K562 (cell line): ENCODE results near the gene DDIT3. TPM values are rescaled to one million over a fixed set of nuclear protein-coding genes. Genes with fewer than 3 reads are reported as not detected.

Experiments
- ATAC-seq: fragments of 200-7000 bp; cut with Tn5 transposase; 3 replicates; pipeline ENCODE4 v1.9.1; 2020; ENCODE audit warnings: moderate library complexity
- BruUV-seq: library from RNA; stranded (reverse); fragments of 400-500 nt; replicated peaks from 2 replicates; lab custom pipeline; 2021; lab: Mats Ljungman, UMichigan
- CTCF ChIA-PET: fragments of 300-600 bp; formaldehyde crosslinking; extraction: SDS; loops from one replicate; lab custom pipeline; 2021; ENCODE audit warnings: low intra/inter-chr PET ratio; lab: Yijun Ruan, JAX
- POLR2A ChIA-PET: fragments of 300-600, 350-650 bp; sonication (Branson Sonifier 250); formaldehyde crosslinking; extraction: SDS; loops from one replicate; lab custom pipeline; 2021; ENCODE audit warnings: antibody characterized with exemption, inconsistent platforms; lab: Yijun Ruan, JAX
- DNase-seq, 4 experiments: peaks; one replicate each; pipeline versions ENCODE4 v3.0.0 to v3.0.0-alpha.2; 2011 to 2018; ENCODE audit warnings: low spot score in 3 of 4, mixed read lengths in 3 of 4; ENCODE audit errors: extremely low read depth in 1 of 4
- FAIRE-seq: peaks from 2 replicates; lab custom pipeline; 2011; peaks lifted over from hg19 to GRCh38; lab: Jason Lieb, UNC
- H2AFZ ChIP-seq: 2 replicates; pipeline ENCODE4 v1.6.0; 2011; ENCODE audit warnings: low read depth, low read length, control low read depth, inconsistent platforms
- H3K27ac ChIP-seq: fragments of 200-600 bp; 3 replicates; pipeline ENCODE4 v1.8.0; 2011; ENCODE audit warnings: low read depth, mild to moderate bottlenecking, control low read depth, inconsistent platforms, low read length, moderate library complexity, mixed read lengths; ENCODE audit errors: extremely low read depth
- H3K27me3 ChIP-seq, 2 experiments: fragments of 300-600 bp in 1 of 2; 2 replicates in 1 of 2; 3 replicates in 1 of 2; pipeline versions ENCODE4 v1.6.0 to v1.8.0; 2011; ENCODE audit warnings: inconsistent platforms in 2 of 2, low read length in 2 of 2, mild to moderate bottlenecking in 1 of 2, mixed read lengths in 1 of 2, moderate library complexity in 1 of 2; ENCODE audit not compliant: control insufficient read depth in 2 of 2, insufficient read depth in 2 of 2
- H3K36me3 ChIP-seq: fragments of 300-600 bp; 3 replicates; pipeline ENCODE4 v1.8.0; 2011; ENCODE audit warnings: mild to moderate bottlenecking, low read length, inconsistent platforms; ENCODE audit not compliant: control insufficient read depth, insufficient read depth
- H3K4me1 ChIP-seq, 2 experiments: fragments of 200-600 bp in 1 of 2; replicated peaks in 1 of 2; 2 replicates in 1 of 2; 3 replicates in 1 of 2; pipeline versions ENCODE4 v1.5.1 to v1.8.0; 2011; ENCODE audit warnings: inconsistent platforms in 2 of 2, low read length in 2 of 2, mild to moderate bottlenecking in 1 of 2, mixed read lengths in 1 of 2, moderate library complexity in 1 of 2; ENCODE audit not compliant: control insufficient read depth in 2 of 2, insufficient read depth in 2 of 2
- H3K4me2 ChIP-seq: 2 replicates; pipeline ENCODE4 v1.6.1; 2011; ENCODE audit warnings: low read length, control low read depth, inconsistent platforms, mixed read lengths; ENCODE audit not compliant: insufficient read depth
- H3K4me3 ChIP-seq: fragments of 200-600 bp; sonication (generic), shearing (Covaris generic); 2 replicates; pipeline ENCODE4 v1.5.1; 2016; ENCODE audit warnings: control low read depth, inconsistent platforms
- H3K79me2 ChIP-seq: fragments of 200-600 bp; 3 replicates; pipeline ENCODE4 v1.8.0; 2011; ENCODE audit warnings: low read length, inconsistent platforms; ENCODE audit not compliant: control insufficient read depth, insufficient read depth
- H3K9ac ChIP-seq, 2 experiments: 2 replicates each; pipeline versions ENCODE4 v1.6.0 to v1.6.1; 2011; ENCODE audit warnings: low read depth in 2 of 2, low read length in 2 of 2, control low read depth in 1 of 2, inconsistent platforms in 1 of 2, mild to moderate bottlenecking in 1 of 2, mixed read lengths in 1 of 2; ENCODE audit not compliant: insufficient read depth in 1 of 2
- H3K9me1 ChIP-seq: one replicate; pipeline ENCODE4 v1.6.0; 2011; ENCODE audit warnings: inconsistent platforms, mild to moderate bottlenecking, low read length, moderate library complexity; ENCODE audit not compliant: control insufficient read depth, insufficient read depth
- H3K9me3 ChIP-seq: replicated peaks from 2 replicates; pipeline ENCODE4 v1.5.1; 2011; ENCODE audit warnings: low read depth, low read length, inconsistent platforms; ENCODE audit not compliant: control insufficient read depth, insufficient read depth
- H4K20me1 ChIP-seq: replicated peaks from 2 replicates; pipeline ENCODE4 v1.6.1; 2011; ENCODE audit warnings: low read length, inconsistent platforms, mixed read lengths; ENCODE audit not compliant: control insufficient read depth, insufficient read depth
- ARID1B ChIP-seq: fragments of 450-650 bp; IDR thresholded peaks from 2 replicates; pipeline ENCODE4 v1.6.1; 2016; ENCODE audit warnings: antibody characterized with exemption, mild to moderate bottlenecking, inconsistent platforms
- ASH1L ChIP-seq: fragments of 450-650 bp; IDR thresholded peaks from 2 replicates; pipeline ENCODE4 v1.6.1; 2018; ENCODE audit warnings: borderline replicate concordance, mild to moderate bottlenecking, low read depth; ENCODE audit not compliant: partially characterized antibody
- GABPA ChIP-seq: fragments of 200-800 bp; sonication (Bioruptor generic); conservative IDR thresholded peaks from 2 replicates; pipeline ENCODE4 v1.6.1; 2016; ENCODE audit warnings: low read depth, missing genetic modification characterization, missing compliant biosample characterization
- JUND ChIP-seq, 2 experiments: IDR thresholded peaks; 2 replicates in 1 of 2; 3 replicates in 1 of 2; pipeline ENCODE4 v1.6.1; 2011; ENCODE audit warnings: borderline replicate concordance in 2 of 2, low read depth in 2 of 2, low read length in 2 of 2, improper control_type of control experiment in 1 of 2, missing biosample characterization in 1 of 2, missing genetic modification characterization in 1 of 2, missing genetic modification reagents in 1 of 2
- MAZ ChIP-seq, 2 experiments: fragments of 450-650 bp in 1 of 2; sonication (generic) in 1 of 2; formaldehyde crosslinking; IDR thresholded peaks in 1 of 2; conservative IDR thresholded peaks in 1 of 2; 2 replicates each; pipeline versions ENCODE4 v1.4.0 to v1.5.0; 2020; ENCODE audit warnings: mild to moderate bottlenecking in 1 of 2, missing genetic modification reagents in 1 of 2
- MEF2D ChIP-seq: conservative IDR thresholded peaks from 2 replicates; pipeline ENCODE4 v1.6.1; 2016; ENCODE audit warnings: low read depth, missing genetic modification characterization, missing compliant biosample characterization
- NBN ChIP-seq: fragments of 450-650 bp; IDR thresholded peaks from 2 replicates; pipeline ENCODE4 v1.6.1; 2016; ENCODE audit warnings: low read depth, mild to moderate bottlenecking
- PHTF2 ChIP-seq: fragments of 250-450 bp; sonication (Bioruptor Pico); IDR thresholded peaks from 2 replicates; pipeline ENCODE4 v1.5.0; 2021; ENCODE audit warnings: mild to moderate bottlenecking
- POLR3A ChIP-seq: IDR thresholded peaks from 2 replicates; pipeline ENCODE4 v1.6.1; 2011; ENCODE audit warnings: borderline replicate concordance, mild to moderate bottlenecking, moderate library complexity; ENCODE audit not compliant: insufficient read length, insufficient read depth; ENCODE audit errors: extremely low read depth
- PPARD ChIP-seq: fragments of 250-450 bp; sonication (Bioruptor Pico); IDR thresholded peaks from 2 replicates; pipeline ENCODE4 v1.8.0; 2022; ENCODE audit warnings: inconsistent platforms, mild to moderate bottlenecking, moderate library complexity
- PYGO2 ChIP-seq: fragments of 450-650 bp; IDR thresholded peaks from 2 replicates; pipeline ENCODE4 v1.6.1; 2016; ENCODE audit warnings: mild to moderate bottlenecking, missing genetic modification characterization, moderate library complexity, missing compliant biosample characterization
- TCF7L2 ChIP-seq: fragments of 150-350 bp; IDR thresholded peaks from 2 replicates; pipeline ENCODE4 v1.6.1; 2016; ENCODE audit warnings: low read depth, mild to moderate bottlenecking, low read length, moderate library complexity
- ZNF253 ChIP-seq: fragments of 250-450 bp; sonication (Bioruptor Pico); conservative IDR thresholded peaks from 2 replicates; pipeline ENCODE4 v1.6.1; 2021; ENCODE audit warnings: mild to moderate bottlenecking
- ZNF263 ChIP-seq: sonication (generic); formaldehyde crosslinking; IDR thresholded peaks from 2 replicates; pipeline ENCODE4 v1.8.0; 2022; ENCODE audit warnings: mild to moderate bottlenecking, missing genetic modification reagents, borderline replicate concordance
- ZNF785 ChIP-seq: fragments of 250-450 bp; sonication (Bioruptor Pico); IDR thresholded peaks from 2 replicates; pipeline ENCODE4 v1.4.0; 2020; ENCODE audit warnings: mild to moderate bottlenecking
- WGBS: fragments of 100-300 bp; shearing (Covaris generic); methylation state at CpG from one replicate; pipeline ENCODE4 v1.1.6; 2016; ENCODE audit warnings: low coverage, mixed read lengths; ENCODE audit not compliant: insufficient coverage; ENCODE audit errors: missing lambda C conversion rate; 5-methylcytosine and 5-hydroxymethylcytosine counted together
- in situ Hi-C: fragments of 300-500 bp; cut with MboI; formaldehyde crosslinking; loops from 4 replicates; pipeline ENCODE4 v1.15.0; 2018; ENCODE audit warnings: inconsistent platforms, mixed read lengths
- intact Hi-C: fragments of 100-400 bp; cut with micrococcal nuclease; formaldehyde crosslinking; loops from 2 replicates; pipeline ENCODE4 v1.14.2; 2022
- polyA plus RNA-seq, 8 experiments: library from polyadenylated mRNA; depleted of rRNA in 4 of 8; stranded (reverse) in 5 of 8; unstranded in 3 of 8; fragments of >200 nt; fragmentation: Nextera tagmentation in 2 of 8; fragmentation: Illumina TruSeq in 1 of 8; extraction: Ambion mirVana in 2 of 8; extraction: Trizol in 1 of 8; gene quantifications; 2 replicates each; pipeline versions ENCODE4 v1.2.1 to v1.2.3, GENCODE V29; 2011 to 2014; ENCODE audit warnings: inconsistent platforms in 1 of 8, missing spikeins in 1 of 8
- total RNA-seq, 7 experiments: library from RNA; depleted of rRNA in 6 of 7; stranded (reverse); fragments of >200 nt in 6 of 7; fragmentation: Illumina TruSeq in 2 of 7; extraction: Trizol in 2 of 7; gene quantifications; 2 replicates each; pipeline versions ENCODE4 v1.2.1 to v1.2.3, GENCODE V29; 2011 to 2021; ENCODE audit warnings: low replicate concordance in 1 of 7
- TF ChIP-seq, protein P1 (sequence below): fragments of 150-350 bp; IDR thresholded peaks from 2 replicates; pipeline ENCODE4 v1.6.1; 2014; ENCODE audit warnings: low read depth, mild to moderate bottlenecking, low read length, borderline replicate concordance
- TF ChIP-seq, protein P2 (sequence below), 2 experiments: fragments of 450-650 bp; conservative IDR thresholded peaks; 2 replicates each; pipeline ENCODE4 v1.6.1; 2017; ENCODE audit warnings: mild to moderate bottlenecking in 2 of 2, moderate library complexity in 2 of 2

The DDIT3 gene
- total and polyA plus RNA-seq, 9 of the 15 experiments (the other 6 are each of a cell fraction or from before 2014, with no cell fraction given), result 59.1 to 272 (median 89.9) TPM

DNA sequence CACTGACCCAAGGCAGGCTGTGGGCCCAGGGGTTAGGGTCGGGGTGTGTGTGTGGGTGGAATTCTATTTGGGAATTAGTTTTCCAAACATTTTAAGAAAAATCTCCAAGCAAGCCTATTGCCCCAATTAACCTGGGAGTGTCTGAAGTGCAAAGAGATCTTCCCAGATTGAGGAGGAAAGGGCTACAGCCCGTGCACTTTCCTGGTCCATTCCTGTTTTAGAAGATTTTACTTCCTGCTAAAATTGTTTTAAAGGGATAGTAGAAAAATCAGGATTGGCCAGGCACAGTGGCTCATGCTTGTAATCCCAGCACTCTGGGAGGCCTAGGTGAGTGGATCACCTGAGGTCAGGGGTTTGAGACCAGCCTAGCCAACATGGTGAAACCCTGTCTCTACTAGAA lies 21.4 kb upstream of the DDIT3 start:
- Histone ChIP-seq H3K4me1 (peaks cover 27 to 66% of the 10 kb centered on the region in 2 experiments), H3K4me3 (no peak overlapping the region), H3K27me3 (no peaks in the 10 kb centered on the region), H3K27ac (peak overlapping the region; percentile 78; the same call in 2 of the 3 replicates), H3K79me2 (peaks cover 66% of the 10 kb centered on the region), H2AFZ (no peak overlapping the region), H3K9me1 (no peaks in the 10 kb centered on the region), H3K9ac (peak overlapping the region in 1 of 2 experiments; percentile 28; a peak in 1 of 4 replicates), H3K9me3 (no peaks in the 10 kb centered on the region), H4K20me1 (no peaks in the 10 kb centered on the region), H3K4me2 (no peak overlapping the region), H3K36me3 (peaks cover 72% of the 10 kb centered on the region)
- FAIRE-seq (no peak), DNase-seq (no peak), ATAC-seq (no peak)
- 82% methylated on average over 2 of the region's 2 CpGs for WGBS
- in situ Hi-C loops, result no loop called here
- CTCF ChIA-PET, result no interaction called here
- intact Hi-C loops, result no loop called here
- POLR2A ChIA-PET, result interaction anchor here (1.1 to 12.7 kb wide), 3 partner anchors 9 to 14 kb away, joined by 3 to 225 read pairs (median 4); partner anchors contain the start of gene MBD6
- no TSS peak for BruUV-seq
- TF ChIP-seq, protein P1, sequence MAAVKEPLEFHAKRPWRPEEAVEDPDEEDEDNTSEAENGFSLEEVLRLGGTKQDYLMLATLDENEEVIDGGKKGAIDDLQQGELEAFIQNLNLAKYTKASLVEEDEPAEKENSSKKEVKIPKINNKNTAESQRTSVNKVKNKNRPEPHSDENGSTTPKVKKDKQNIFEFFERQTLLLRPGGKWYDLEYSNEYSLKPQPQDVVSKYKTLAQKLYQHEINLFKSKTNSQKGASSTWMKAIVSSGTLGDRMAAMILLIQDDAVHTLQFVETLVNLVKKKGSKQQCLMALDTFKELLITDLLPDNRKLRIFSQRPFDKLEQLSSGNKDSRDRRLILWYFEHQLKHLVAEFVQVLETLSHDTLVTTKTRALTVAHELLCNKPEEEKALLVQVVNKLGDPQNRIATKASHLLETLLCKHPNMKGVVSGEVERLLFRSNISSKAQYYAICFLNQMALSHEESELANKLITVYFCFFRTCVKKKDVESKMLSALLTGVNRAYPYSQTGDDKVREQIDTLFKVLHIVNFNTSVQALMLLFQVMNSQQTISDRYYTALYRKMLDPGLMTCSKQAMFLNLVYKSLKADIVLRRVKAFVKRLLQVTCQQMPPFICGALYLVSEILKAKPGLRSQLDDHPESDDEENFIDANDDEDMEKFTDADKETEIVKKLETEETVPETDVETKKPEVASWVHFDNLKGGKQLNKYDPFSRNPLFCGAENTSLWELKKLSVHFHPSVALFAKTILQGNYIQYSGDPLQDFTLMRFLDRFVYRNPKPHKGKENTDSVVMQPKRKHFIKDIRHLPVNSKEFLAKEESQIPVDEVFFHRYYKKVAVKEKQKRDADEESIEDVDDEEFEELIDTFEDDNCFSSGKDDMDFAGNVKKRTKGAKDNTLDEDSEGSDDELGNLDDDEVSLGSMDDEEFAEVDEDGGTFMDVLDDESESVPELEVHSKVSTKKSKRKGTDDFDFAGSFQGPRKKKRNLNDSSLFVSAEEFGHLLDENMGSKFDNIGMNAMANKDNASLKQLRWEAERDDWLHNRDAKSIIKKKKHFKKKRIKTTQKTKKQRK, result no peak
- TF ChIP-seq ARID1B, result no peak
- TF ChIP-seq, protein P2, sequence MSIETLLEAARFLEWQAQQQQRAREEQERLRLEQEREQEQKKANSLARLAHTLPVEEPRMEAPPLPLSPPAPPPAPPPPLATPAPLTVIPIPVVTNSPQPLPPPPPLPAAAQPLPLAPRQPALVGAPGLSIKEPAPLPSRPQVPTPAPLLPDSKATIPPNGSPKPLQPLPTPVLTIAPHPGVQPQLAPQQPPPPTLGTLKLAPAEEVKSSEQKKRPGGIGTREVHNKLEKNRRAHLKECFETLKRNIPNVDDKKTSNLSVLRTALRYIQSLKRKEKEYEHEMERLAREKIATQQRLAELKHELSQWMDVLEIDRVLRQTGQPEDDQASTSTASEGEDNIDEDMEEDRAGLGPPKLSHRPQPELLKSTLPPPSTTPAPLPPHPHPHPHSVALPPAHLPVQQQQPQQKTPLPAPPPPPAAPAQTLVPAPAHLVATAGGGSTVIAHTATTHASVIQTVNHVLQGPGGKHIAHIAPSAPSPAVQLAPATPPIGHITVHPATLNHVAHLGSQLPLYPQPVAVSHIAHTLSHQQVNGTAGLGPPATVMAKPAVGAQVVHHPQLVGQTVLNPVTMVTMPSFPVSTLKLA (conservative IDR thresholded peaks at IDR 0.05), result no peak
- TF ChIP-seq PYGO2 (tag), result no peak
- no peak for TF ChIP-seq ZNF785 (CRISPR knock-in tag)
- TF ChIP-seq JUND (IDR thresholded peaks at IDR 0.05; ENCODE audit: borderline replicate concordance, low read depth, low read length), result no peak
- no peak for TF ChIP-seq JUND (tag; IDR thresholded peaks at IDR 0.05; ENCODE audit: borderline replicate concordance, low read depth, low read length)
- TF ChIP-seq GABPA (tag), result no peak
- TF ChIP-seq MAZ (CRISPR knock-in tag; conservative IDR thresholded peaks at IDR 0.05 in 1 of 2, IDR thresholded peaks at IDR 0.05 in 1 of 2), result no peak
- no peak for TF ChIP-seq NBN
- TF ChIP-seq ZNF253 (CRISPR knock-in tag), result no peak
- no peak for TF ChIP-seq PHTF2 (CRISPR knock-in tag)
- no peak for TF ChIP-seq ZNF263
- no peak for TF ChIP-seq ASH1L
- no peak for TF ChIP-seq MEF2D (tag)
- TF ChIP-seq TCF7L2, result no peak
- no peak for TF ChIP-seq PPARD (CRISPR knock-in tag)
- no peak for TF ChIP-seq POLR3A
